Stimulated activated naive CD8-positive, alpha-beta T cell treated with anti-CD3 and anti-CD28 coated beads, Interleukin-15, Interleukin-2, amounts not matched to agents 100 ng/mL and 50 ng/mL, for 24 hours (primary cell): ENCODE measurements around the gene RETREG1.
"Not testable (repeated sequence)": the region's sequence is repeated elsewhere in the genome, so short reads cannot be mapped to it uniquely, and the experiment has no call there.

Source experiments
- H3K27ac Mint-ChIP-seq: one replicate; pipeline ENCODE4 v1.8.0; 2021; ENCODE audit warnings: mild to moderate bottlenecking, mixed read lengths
- H3K27me3 Mint-ChIP-seq: one replicate; pipeline ENCODE4 v1.8.0; 2021; ENCODE audit warnings: mixed read lengths
- H3K36me3 Mint-ChIP-seq: one replicate; pipeline ENCODE4 v1.8.0; 2021; ENCODE audit warnings: low read depth, mixed read lengths
- H3K4me1 Mint-ChIP-seq: one replicate; pipeline ENCODE4 v1.8.0; 2021; ENCODE audit warnings: low read depth, mixed read lengths
- H3K4me3 Mint-ChIP-seq: one replicate; pipeline ENCODE4 v1.8.0; 2021; ENCODE audit warnings: mild to moderate bottlenecking, mixed read lengths
- H3K9me3 Mint-ChIP-seq: one replicate; pipeline ENCODE4 v1.8.0; 2021; ENCODE audit warnings: mixed read lengths

RETREG1 gene

GRCh38 chr5:16543206-16543605, 73.6 kb downstream of the RETREG1 start:
- peaks cover 53% of the 10 kb centered on the region for H3K4me1 Mint-ChIP-seq
- H3K9me3 Mint-ChIP-seq, H3K27me3 Mint-ChIP-seq, H3K36me3 Mint-ChIP-seq, H3K4me3 Mint-ChIP-seq, H3K27ac Mint-ChIP-seq: not testable (repeated sequence)

DNA sequence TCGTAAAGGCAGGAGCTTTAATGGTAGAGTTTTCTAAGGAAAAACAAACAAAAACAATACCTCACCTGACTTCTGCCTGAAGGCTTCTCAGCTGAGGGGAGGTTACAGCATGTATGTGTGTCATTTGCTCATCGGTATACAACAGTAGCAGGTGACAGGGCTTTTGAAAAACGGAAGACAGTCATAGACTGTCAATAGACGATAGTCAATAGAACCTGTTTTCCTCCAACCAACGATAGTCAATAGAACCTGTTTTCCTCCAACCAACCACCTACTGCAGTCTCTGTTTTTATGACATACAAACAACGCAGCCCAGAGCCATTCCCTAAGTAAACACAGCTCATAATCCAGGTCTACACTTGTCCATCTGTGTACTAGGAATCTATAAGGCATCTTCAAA, 74.6 kb downstream of the RETREG1 start:
- Mint-ChIP-seq H3K27me3 (no peaks in the 10 kb centered on the region), H3K27ac (no peak overlapping the region), H3K4me3 (no peak overlapping the region), H3K36me3 (peaks cover 6% of the 10 kb centered on the region), H3K4me1 (peaks cover 53% of the 10 kb centered on the region), H3K9me3 (no peaks in the 10 kb centered on the region)

DNA sequence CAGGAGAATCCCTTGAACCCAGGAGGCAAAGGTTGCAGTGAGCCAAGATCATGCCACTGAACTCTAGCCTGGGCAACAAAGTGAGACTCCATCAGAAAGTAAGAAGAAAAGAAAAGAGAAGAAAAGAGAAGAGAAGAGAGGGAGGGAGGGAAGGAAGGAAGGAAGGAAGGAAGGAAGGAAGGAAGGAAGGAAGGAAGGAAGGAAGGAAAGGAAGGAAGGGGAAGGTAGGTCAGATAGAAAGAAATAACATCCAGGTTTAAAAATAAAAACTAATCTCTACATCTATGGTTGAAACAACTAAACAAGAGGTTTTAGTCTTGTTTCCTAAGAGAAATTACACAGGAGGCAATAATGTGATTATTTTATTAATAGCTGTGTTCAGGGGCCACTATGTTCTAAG, 75.2 kb downstream of the RETREG1 start:
- H3K9me3 Mint-ChIP-seq, H3K4me3 Mint-ChIP-seq, H3K36me3 Mint-ChIP-seq, H3K27ac Mint-ChIP-seq, H3K27me3 Mint-ChIP-seq: not testable (repeated sequence)
- H3K4me1 Mint-ChIP-seq, result peaks cover 54% of the 10 kb centered on the region

DNA sequence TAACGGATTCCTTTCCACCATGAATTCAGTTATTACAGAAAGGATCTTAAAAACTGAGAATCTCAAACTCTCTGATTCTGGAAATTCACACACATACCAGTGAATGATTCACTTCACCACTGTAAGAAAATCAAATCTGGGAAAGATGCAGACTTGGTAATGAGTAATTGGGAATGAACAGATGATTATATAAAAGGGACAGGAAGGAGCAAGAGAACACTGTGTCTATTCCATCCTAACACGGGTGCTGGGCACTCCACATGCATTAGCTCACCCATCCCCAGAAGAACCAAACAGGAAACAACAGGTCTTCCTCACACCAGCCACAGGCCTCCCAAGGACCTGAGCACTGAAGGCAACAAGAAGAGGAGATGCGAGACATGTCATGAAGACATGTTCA, 76.4 kb downstream of the RETREG1 start:
- Mint-ChIP-seq H3K4me1 (peaks cover 57% of the 10 kb centered on the region), H3K4me3 (no peak overlapping the region), H3K27me3 (no peaks in the 10 kb centered on the region), H3K27ac (no peak overlapping the region), H3K36me3 (no peaks in the 10 kb centered on the region), H3K9me3 (no peaks in the 10 kb centered on the region)

GRCh38 chr5:16539169-16539666, 77.6 kb downstream of the RETREG1 start:
- no peaks in the 10 kb centered on the region for H3K9me3 Mint-ChIP-seq
- peaks cover 51% of the 10 kb centered on the region for H3K4me1 Mint-ChIP-seq
- H3K4me3 Mint-ChIP-seq, result no peak overlapping the region
- H3K36me3 Mint-ChIP-seq, result peaks cover 6% of the 10 kb centered on the region
- no peaks in the 10 kb centered on the region for H3K27me3 Mint-ChIP-seq
- no peak overlapping the region for H3K27ac Mint-ChIP-seq

DNA sequence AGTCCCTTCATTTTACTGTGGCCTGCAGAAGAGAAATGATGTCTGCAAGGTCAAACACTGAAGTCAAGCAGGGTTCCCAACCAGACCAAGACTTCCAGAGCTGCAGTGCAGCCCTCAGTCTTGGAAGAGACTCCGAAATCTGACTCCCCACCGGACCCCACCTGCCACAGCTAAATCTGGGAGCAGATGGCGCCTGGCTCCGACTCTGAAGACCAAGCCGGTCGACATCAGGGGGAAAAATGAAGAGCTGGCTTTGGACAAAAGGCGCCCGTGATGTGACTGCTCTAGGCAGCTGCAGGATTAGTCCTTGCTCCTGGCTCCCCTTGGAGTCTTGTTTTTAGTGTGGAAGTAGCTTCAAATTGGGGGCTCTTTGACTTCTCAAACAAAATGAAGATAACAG, 78.8 kb downstream of the RETREG1 start:
- H3K4me3 Mint-ChIP-seq, result no peak overlapping the region

DNA sequence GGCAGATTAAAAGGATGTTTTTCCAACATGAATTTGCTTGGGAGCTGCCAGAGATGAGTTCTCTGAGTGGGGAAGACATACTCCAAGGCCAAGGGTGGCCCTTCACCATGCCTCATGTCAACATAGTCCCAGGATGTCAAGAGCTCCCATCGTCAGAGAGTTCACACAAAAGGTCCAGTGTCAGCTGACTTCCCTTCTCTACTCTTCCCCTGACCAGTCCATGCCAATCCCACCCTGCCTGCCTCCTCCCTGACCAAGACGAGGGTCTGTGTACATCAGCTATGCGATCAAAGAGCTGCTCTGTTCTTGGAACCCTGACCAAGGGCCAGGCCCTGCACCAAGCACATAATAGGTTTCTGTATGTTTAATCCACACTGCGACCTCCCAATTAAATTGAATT, 80.0 kb downstream of the RETREG1 start:
- H3K4me1 Mint-ChIP-seq, result peaks cover 36% of the 10 kb centered on the region
- no peak overlapping the region for H3K27ac Mint-ChIP-seq
- H3K27me3 Mint-ChIP-seq, result no peaks in the 10 kb centered on the region
- peaks cover 8% of the 10 kb centered on the region for H3K36me3 Mint-ChIP-seq
- H3K4me3 Mint-ChIP-seq, result no peak overlapping the region
- no peaks in the 10 kb centered on the region for H3K9me3 Mint-ChIP-seq

More for the DNA sequence above, 78.8 kb downstream of the RETREG1 start:
- no peaks in the 10 kb centered on the region for H3K9me3 Mint-ChIP-seq
- H3K36me3 Mint-ChIP-seq, result peaks cover 8% of the 10 kb centered on the region
- H3K27ac Mint-ChIP-seq, result no peak overlapping the region
- H3K27me3 Mint-ChIP-seq, result no peaks in the 10 kb centered on the region
- peaks cover 47% of the 10 kb centered on the region for H3K4me1 Mint-ChIP-seq

DNA sequence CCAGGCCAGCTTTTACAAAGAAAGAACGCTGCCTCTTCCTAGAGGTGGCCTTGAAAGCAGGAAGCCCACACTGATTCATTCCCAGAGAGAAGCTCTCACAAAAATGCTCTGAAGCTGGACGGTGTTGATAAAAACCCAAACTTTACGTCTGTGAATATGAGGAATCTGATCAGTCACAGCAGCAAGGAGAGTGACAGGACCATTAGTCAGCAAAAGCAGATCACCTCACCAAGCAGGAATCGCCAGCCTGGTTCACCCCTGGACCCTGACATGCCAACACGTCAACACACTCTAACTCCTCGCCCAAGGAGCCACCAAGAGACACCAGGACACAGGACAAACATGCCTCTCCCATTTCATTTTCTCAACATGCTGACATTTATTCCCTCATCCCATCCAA, 80.6 kb downstream of the RETREG1 start:
- Mint-ChIP-seq H3K36me3 (peaks cover 8% of the 10 kb centered on the region), H3K4me3 (no peak overlapping the region), H3K27me3 (no peaks in the 10 kb centered on the region), H3K27ac (no peak overlapping the region), H3K4me1 (peaks cover 32% of the 10 kb centered on the region), H3K9me3 (no peaks in the 10 kb centered on the region)

- peaks cover 8% of the 10 kb centered on the region for H3K36me3 Mint-ChIP-seq
- H3K27ac Mint-ChIP-seq, result no peak overlapping the region
- H3K4me1 Mint-ChIP-seq, result peaks cover 18% of the 10 kb centered on the region
- H3K9me3 Mint-ChIP-seq, result no peaks in the 10 kb centered on the region
- H3K4me3 Mint-ChIP-seq, result no peak overlapping the region
- no peaks in the 10 kb centered on the region for H3K27me3 Mint-ChIP-seq
These were observed 82.5 kb downstream of the RETREG1 start for GRCh38 chr5:16534280-16534679.

- Mint-ChIP-seq H3K36me3 (peaks cover 8% of the 10 kb centered on the region), H3K4me3 (no peak overlapping the region), H3K27me3 (no peaks in the 10 kb centered on the region), H3K27ac (no peak overlapping the region), H3K9me3 (no peaks in the 10 kb centered on the region), H3K4me1 (peaks cover 3% of the 10 kb centered on the region)
These were observed 85.6 kb downstream of the RETREG1 start for GRCh38 chr5:16531063-16531648.

DNA sequence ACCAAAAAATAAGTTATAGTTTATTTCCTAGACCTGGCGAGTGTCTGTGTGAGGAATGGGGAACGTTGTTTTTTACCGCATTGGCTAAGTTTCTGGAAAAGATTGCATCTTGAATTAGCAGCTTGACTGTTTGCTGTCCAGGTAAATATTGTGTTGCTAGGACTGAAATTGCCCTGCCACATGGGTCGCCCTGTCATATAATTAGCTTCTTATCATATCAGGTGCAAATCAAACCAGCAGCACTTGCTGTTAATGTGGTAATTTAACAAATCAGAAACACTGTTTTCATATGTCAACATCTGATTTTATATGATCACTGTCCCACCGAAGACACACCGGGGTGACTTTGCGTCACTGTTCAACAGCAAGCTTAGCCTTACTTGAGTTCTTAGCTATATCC, 87.5 kb downstream of the RETREG1 start:
- no peaks in the 10 kb centered on the region for H3K9me3 Mint-ChIP-seq
- no peaks in the 10 kb centered on the region for H3K27me3 Mint-ChIP-seq
- H3K4me1 Mint-ChIP-seq, result peaks cover 7% of the 10 kb centered on the region
- no peak overlapping the region for H3K4me3 Mint-ChIP-seq
- no peak overlapping the region for H3K27ac Mint-ChIP-seq
- peaks cover 9% of the 10 kb centered on the region for H3K36me3 Mint-ChIP-seq

DNA sequence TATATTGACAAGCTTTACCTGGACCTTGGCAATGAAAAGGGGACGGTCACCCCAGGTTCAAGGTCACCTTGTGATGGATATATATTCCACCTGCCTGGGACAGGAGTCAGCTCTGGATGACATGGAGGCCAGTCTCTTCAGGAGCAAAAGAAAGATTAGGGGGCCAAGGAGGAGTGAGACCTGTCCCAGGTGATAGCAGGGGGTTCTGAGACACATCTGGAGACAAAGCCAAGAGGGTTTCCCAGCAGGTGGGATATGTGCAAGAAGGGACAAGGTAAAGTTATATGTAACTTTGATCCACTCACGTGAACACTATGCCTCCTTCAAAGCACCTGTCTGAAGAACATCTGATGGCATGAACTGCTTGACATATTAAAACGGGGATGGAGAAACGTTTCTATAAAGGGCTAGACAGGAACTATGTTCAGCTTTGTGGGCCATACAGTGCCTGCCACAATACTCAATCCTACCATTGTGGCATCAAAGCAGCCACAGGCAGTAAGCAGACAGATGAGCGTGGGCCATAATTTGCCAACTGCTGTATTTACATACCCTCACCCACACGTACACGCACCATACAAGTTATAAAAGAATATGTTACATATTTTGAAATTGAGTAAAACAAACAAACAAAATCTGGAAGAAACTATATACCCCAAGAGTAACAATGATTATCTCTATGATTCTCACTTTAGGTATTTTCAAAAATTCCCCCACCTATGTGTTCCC, 88.3 kb downstream of the RETREG1 start:
- no peak overlapping the region for H3K27ac Mint-ChIP-seq
- H3K27me3 Mint-ChIP-seq, result no peaks in the 10 kb centered on the region
- H3K4me3 Mint-ChIP-seq, result no peak overlapping the region
- H3K9me3 Mint-ChIP-seq, result no peaks in the 10 kb centered on the region
- H3K36me3 Mint-ChIP-seq, result peaks cover 10% of the 10 kb centered on the region
- H3K4me1 Mint-ChIP-seq, result peaks cover 14% of the 10 kb centered on the region

DNA sequence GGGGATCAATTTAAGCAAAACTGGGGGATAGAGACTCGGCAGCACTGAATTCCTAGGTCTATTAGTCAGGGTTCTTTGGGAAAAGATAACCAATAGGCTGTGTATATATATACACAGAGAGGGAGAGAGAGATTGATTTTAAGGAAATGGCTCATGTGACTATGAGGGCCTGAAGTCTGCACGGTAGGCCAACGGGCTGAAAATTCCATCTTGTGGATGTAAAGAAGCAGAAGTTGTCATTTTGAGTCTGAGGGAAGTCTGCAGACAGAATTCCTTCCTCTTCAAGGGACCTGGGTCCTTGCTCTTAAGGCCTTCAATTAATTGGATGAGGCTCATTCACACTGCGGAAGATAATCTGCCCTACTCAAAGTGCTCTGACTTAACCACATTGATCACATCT, 91.1 kb downstream of the RETREG1 start:
- Mint-ChIP-seq H3K9me3 (no peaks in the 10 kb centered on the region), H3K27ac (no peak overlapping the region), H3K4me1 (peaks cover 18% of the 10 kb centered on the region), H3K4me3 (no peak overlapping the region), H3K27me3 (no peaks in the 10 kb centered on the region), H3K36me3 (peaks cover 10% of the 10 kb centered on the region)

DNA sequence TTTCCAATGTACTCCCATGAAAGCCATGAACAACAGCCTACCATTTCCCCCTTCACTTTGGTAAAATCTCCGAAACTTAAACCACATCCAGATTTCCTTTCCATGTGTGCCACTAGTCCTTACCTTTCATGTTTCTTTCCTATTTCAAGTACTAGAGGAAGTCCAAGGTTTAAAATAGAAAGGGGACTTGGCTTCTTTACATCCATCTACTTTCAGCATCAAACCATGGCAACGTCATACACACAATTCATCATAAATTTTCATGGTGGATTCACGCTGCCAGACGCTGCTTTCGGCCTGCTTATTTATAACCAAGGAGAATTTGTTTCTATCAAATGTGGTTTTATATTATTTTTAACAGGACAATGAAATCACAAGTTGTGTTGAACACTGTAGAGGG, 92.5 kb downstream of the RETREG1 start:
- Mint-ChIP-seq H3K27me3 (no peaks in the 10 kb centered on the region), H3K4me1 (peaks cover 18% of the 10 kb centered on the region), H3K36me3 (peaks cover 10% of the 10 kb centered on the region), H3K4me3 (no peak overlapping the region), H3K9me3 (no peaks in the 10 kb centered on the region), H3K27ac (no peak overlapping the region)

DNA sequence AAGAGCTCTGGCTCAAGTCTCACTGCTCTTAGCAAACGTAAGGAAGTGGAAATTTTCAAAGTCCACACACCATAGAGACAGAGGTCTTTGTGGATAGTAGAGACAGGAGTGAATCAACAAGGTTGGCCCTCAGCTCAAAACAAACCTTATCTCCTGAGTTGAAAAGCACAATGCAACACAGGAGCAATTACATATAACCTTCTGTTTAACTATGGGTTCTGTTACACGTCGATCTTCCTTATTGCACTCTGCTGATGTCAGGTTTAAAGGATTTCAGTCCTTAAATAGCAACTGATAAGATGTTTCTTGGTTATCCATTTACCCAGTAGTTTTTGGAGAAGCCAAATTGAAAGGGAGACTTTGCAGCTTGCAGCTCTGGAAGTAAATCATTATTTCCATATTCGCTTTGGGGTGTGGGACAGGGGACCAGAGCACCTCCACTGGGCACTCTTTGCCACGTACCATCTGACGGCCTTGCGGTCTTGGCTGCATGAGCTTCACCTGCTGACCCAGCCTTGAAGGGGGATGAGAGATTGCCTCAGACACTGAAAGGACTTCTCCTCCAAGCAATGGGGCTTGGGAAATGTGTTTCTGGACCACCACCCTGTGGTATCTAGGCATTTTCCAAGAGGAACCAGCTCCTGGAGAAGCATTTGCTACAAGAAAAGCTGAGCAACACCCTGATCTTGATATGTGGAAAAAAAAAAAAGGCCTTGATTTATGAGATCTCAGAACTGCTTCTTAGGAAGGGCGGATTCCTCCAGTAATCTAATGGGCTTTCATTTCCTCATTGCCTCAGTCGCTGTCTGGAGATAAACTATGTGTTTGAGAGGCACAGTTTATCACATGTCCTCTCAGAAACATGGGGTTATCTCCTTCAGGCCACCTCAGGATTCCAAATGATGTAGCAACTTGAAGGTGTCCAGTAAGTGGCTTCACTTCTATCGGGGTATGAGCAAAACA, 95.0 kb downstream of the RETREG1 start:
- no peaks in the 10 kb centered on the region for H3K27me3 Mint-ChIP-seq
- H3K4me3 Mint-ChIP-seq, result no peak overlapping the region
- H3K36me3 Mint-ChIP-seq, result peaks cover 10% of the 10 kb centered on the region
- H3K27ac Mint-ChIP-seq, result no peak overlapping the region
- H3K9me3 Mint-ChIP-seq, result no peaks in the 10 kb centered on the region
- peaks cover 22% of the 10 kb centered on the region for H3K4me1 Mint-ChIP-seq
